GM12878 (cell line): ENCODE measurements around the gene PREP. TPM values are rescaled to one million over a fixed set of nuclear protein-coding genes. Genes with fewer than 3 reads are reported as not detected.

Source experiments
- ATAC-seq: fragments of 200-7000 bp; cut with Tn5 transposase; 3 replicates; pipeline ENCODE4 v1.9.1; 2020; ENCODE audit warnings: mild to moderate bottlenecking, moderate library complexity
- BruUV-seq: library from RNA; stranded (reverse); fragments of 400-500 nt; replicated peaks from 2 replicates; lab custom pipeline; 2021; lab: Mats Ljungman, UMichigan
- CTCF ChIA-PET: fragments of 300-600 bp; sonication (Branson Sonifier 250); formaldehyde crosslinking; extraction: SDS; loops from one replicate; lab custom pipeline; 2021; ENCODE audit warnings: inconsistent platforms; lab: Yijun Ruan, JAX
- POLR2A ChIA-PET: fragments of 350-600 bp; formaldehyde crosslinking; extraction: SDS; loops from one replicate; lab custom pipeline; 2021; ENCODE audit warnings: inconsistent platforms; lab: Charles Lee
- RAD21 ChIA-PET: fragments of 300-600 bp; sonication (Branson Sonifier 250); formaldehyde crosslinking; loops from one replicate; lab custom pipeline; 2023; ENCODE audit warnings: antibody characterized with exemption; ENCODE audit not compliant: unreplicated experiment; lab: Charles Lee
- SMC1A ChIA-PET: fragments of 300-600 bp; sonication (Branson Sonifier 250); formaldehyde crosslinking; loops from one replicate; lab custom pipeline; 2023; ENCODE audit not compliant: unreplicated experiment, uncharacterized antibody; lab: Charles Lee
- DNase-seq: peaks from one replicate; pipeline ENCODE4 v3.0.0-alpha.2; 2011; ENCODE audit warnings: low read depth, low spot score
- FAIRE-seq: peaks from 3 replicates; lab custom pipeline; 2011; peaks lifted over from hg19 to GRCh38; lab: Jason Lieb, UNC
- H2AFZ ChIP-seq: 2 replicates; pipeline ENCODE4 v1.6.0; 2011; ENCODE audit warnings: low read depth, low read length, control low read depth; ENCODE audit not compliant: control insufficient read depth
- H3K27ac ChIP-seq: 2 replicates; pipeline ENCODE4 v1.5.1; 2011; ENCODE audit warnings: control low read depth; ENCODE audit not compliant: control insufficient read depth, insufficient read depth
- H3K27me3 ChIP-seq, 2 experiments: replicated peaks in 1 of 2; 2 replicates each; pipeline versions ENCODE4 v1.6.0 to v1.6.1; 2011; ENCODE audit warnings: low read length in 1 of 2; ENCODE audit not compliant: control insufficient read depth in 2 of 2, insufficient read depth in 2 of 2
- H3K36me3 ChIP-seq, 2 experiments: 2 replicates each; pipeline ENCODE4 v1.5.1; 2011; ENCODE audit warnings: low read length in 1 of 2; ENCODE audit not compliant: control insufficient read depth in 2 of 2, insufficient read depth in 2 of 2
- H3K4me1 ChIP-seq: 2 replicates; pipeline ENCODE4 v1.6.1; 2011; ENCODE audit warnings: mild to moderate bottlenecking, low read length, moderate library complexity, mixed read lengths; ENCODE audit not compliant: control insufficient read depth, insufficient read depth
- H3K4me2 ChIP-seq: 2 replicates; pipeline ENCODE4 v1.6.0; 2011; ENCODE audit warnings: control low read depth; ENCODE audit not compliant: control insufficient read depth, insufficient read depth
- H3K4me3 ChIP-seq: fragments of 200-600 bp; sonication (generic); 2 replicates; pipeline ENCODE4 v1.5.1; 2016
- H3K79me2 ChIP-seq: 2 replicates; pipeline ENCODE4 v1.6.0; 2011; ENCODE audit warnings: low read length; ENCODE audit not compliant: control insufficient read depth, insufficient read depth
- H3K9ac ChIP-seq: 2 replicates; pipeline ENCODE4 v1.8.0; 2011; ENCODE audit warnings: low read length, control low read depth, mixed read lengths; ENCODE audit not compliant: control insufficient read depth, insufficient read depth
- H3K9me3 ChIP-seq: replicated peaks from 3 replicates; pipeline ENCODE4 v1.5.1; 2011; ENCODE audit warnings: mild to moderate bottlenecking, low read length; ENCODE audit not compliant: control insufficient read depth, insufficient read depth
- H4K20me1 ChIP-seq: 2 replicates; pipeline ENCODE4 v1.6.0; 2011; ENCODE audit not compliant: control insufficient read depth, insufficient read depth
- ASH2L ChIP-seq: fragments of 300-600, 200-600 bp; sonication (generic); IDR thresholded peaks from 2 replicates; pipeline ENCODE4 v1.6.1; 2017; ENCODE audit warnings: low read depth, mild to moderate bottlenecking, borderline replicate concordance
- KDM1A ChIP-seq: fragments of 200-600 bp; sonication (generic); IDR thresholded peaks from 2 replicates; pipeline ENCODE4 v1.6.1; 2016; ENCODE audit warnings: borderline replicate concordance
- SRF ChIP-seq, 2 experiments: IDR thresholded peaks; 2 replicates each; pipeline ENCODE4 v1.6.1; 2011; ENCODE audit warnings: low read depth in 2 of 2, low read length in 2 of 2, mild to moderate bottlenecking in 1 of 2, moderate library complexity in 1 of 2
- YY1 ChIP-seq: IDR thresholded peaks from 2 replicates; pipeline ENCODE4 v1.6.1; 2011; ENCODE audit warnings: low read depth, mild to moderate bottlenecking, low read length
- whole genome bisulfite sequencing: methylation state at CpG from one replicate; pipeline ENCODE4 v1.1.6; 2016; ENCODE audit warnings: low lambda C conversion rate; ENCODE audit not compliant: insufficient replicate concordance, insufficient coverage; ENCODE audit errors: missing lambda C conversion rate; 5-methylcytosine and 5-hydroxymethylcytosine counted together
- in situ Hi-C: fragments of 300-500 bp; cut with MboI; formaldehyde crosslinking; loops from 9 replicates; pipeline ENCODE4 v1.14.3; 2018; ENCODE audit warnings: mixed read lengths
- intact Hi-C: fragments of 100-400 bp; cut with micrococcal nuclease; formaldehyde crosslinking; loops from one replicate; pipeline ENCODE4 v1.14.2; 2022; ENCODE audit not compliant: unreplicated experiment
- polyA plus RNA-seq, 11 experiments: library from polyadenylated mRNA; depleted of rRNA in 4 of 11; unstranded in 6 of 11; stranded (reverse) in 5 of 11; fragments of >200 nt; fragmentation: Nextera tagmentation in 4 of 11; fragmentation: Illumina TruSeq in 1 of 11; extraction: Ambion mirVana in 4 of 11; extraction: Trizol in 1 of 11; gene quantifications; 1 replicate in 1 of 11; 2 replicates in 10 of 11; pipeline versions ENCODE4 v1.2.1 to v1.2.3, GENCODE V29; 2011 to 2016; ENCODE audit warnings: inconsistent platforms in 2 of 11, missing spikeins in 2 of 11, low read depth in 1 of 11
- total RNA-seq, 4 experiments: library from RNA; depleted of rRNA in 3 of 4; stranded (reverse); fragments of >200 nt in 3 of 4; fragmentation: Illumina TruSeq in 1 of 4; extraction: Trizol in 1 of 4; gene quantifications; 2 replicates each; pipeline versions ENCODE4 v1.2.1 to v1.2.3, GENCODE V29; 2013 to 2021
- TF ChIP-seq, protein P1 (sequence below): IDR thresholded peaks from 2 replicates; pipeline ENCODE4 v1.6.1; 2012; ENCODE audit warnings: low read depth, low read length, improper control_type of control experiment
- TF ChIP-seq, protein P2 (sequence below): IDR thresholded peaks from 2 replicates; pipeline ENCODE4 v1.6.1; 2012; ENCODE audit warnings: improper control_type of control experiment, low read depth, low read length; ENCODE audit not compliant: insufficient replicate concordance
- TF ChIP-seq, protein P3 (sequence below): fragments of 450-650 bp; IDR thresholded peaks from 2 replicates; pipeline ENCODE4 v1.6.1; 2017; ENCODE audit warnings: borderline replicate concordance

PREP gene
- total and polyA plus RNA-seq, 10 of the 15 experiments (the other 5 are each of a cell fraction or from before 2014, with no cell fraction given) = 6.5 to 33.6 (median 18.1) TPM

DNA sequence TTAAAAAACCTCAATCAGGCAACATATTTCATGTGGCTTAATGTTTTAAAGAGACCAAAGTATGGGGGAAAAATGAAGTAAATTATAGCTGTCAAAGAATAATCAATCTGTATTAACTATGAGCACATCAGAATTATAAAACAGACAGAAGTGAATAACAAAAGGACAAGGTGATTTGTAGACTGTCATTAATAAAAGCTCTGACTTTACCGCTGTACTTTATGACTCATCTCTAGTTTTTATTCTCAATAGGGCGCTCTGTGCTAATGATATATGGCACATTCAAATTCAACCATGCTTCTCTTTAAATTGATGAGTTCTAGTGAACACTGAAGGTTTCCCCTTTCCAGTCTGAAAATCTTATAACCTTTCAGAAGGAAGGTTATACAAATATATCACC, 72.0 kb downstream of the PREP start:
- Histone ChIP-seq H3K4me1 (no peaks in the 10 kb centered on the region), H2AFZ (no peak overlapping the region), H3K9me3 (no peaks in the 10 kb centered on the region), H3K4me2 (no peak overlapping the region), H3K27ac (no peak overlapping the region), H3K4me3 (no peak overlapping the region), H3K9ac (no peak overlapping the region)
- intact Hi-C loops = no loop called here
- DNase-seq (no peak), ATAC-seq (no peak), FAIRE-seq (no peak)
- ChIA-PET SMC1A (no interaction called here), RAD21 (no interaction called here)
- WGBS = 28% methylated on average over 2 of the region's 2 CpGs
- in situ Hi-C loops = no loop called here
- TF ChIP-seq, protein P1, sequence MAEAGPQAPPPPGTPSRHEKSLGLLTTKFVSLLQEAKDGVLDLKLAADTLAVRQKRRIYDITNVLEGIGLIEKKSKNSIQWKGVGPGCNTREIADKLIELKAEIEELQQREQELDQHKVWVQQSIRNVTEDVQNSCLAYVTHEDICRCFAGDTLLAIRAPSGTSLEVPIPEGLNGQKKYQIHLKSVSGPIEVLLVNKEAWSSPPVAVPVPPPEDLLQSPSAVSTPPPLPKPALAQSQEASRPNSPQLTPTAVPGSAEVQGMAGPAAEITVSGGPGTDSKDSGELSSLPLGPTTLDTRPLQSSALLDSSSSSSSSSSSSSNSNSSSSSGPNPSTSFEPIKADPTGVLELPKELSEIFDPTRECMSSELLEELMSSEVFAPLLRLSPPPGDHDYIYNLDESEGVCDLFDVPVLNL = no peak
- TF ChIP-seq SRF (IDR thresholded peaks at IDR 0.05; ENCODE audit: low read depth in 2 of 2, low read length in 2 of 2) = no peak
- no peak for TF ChIP-seq KDM1A
- TF ChIP-seq, protein P2, sequence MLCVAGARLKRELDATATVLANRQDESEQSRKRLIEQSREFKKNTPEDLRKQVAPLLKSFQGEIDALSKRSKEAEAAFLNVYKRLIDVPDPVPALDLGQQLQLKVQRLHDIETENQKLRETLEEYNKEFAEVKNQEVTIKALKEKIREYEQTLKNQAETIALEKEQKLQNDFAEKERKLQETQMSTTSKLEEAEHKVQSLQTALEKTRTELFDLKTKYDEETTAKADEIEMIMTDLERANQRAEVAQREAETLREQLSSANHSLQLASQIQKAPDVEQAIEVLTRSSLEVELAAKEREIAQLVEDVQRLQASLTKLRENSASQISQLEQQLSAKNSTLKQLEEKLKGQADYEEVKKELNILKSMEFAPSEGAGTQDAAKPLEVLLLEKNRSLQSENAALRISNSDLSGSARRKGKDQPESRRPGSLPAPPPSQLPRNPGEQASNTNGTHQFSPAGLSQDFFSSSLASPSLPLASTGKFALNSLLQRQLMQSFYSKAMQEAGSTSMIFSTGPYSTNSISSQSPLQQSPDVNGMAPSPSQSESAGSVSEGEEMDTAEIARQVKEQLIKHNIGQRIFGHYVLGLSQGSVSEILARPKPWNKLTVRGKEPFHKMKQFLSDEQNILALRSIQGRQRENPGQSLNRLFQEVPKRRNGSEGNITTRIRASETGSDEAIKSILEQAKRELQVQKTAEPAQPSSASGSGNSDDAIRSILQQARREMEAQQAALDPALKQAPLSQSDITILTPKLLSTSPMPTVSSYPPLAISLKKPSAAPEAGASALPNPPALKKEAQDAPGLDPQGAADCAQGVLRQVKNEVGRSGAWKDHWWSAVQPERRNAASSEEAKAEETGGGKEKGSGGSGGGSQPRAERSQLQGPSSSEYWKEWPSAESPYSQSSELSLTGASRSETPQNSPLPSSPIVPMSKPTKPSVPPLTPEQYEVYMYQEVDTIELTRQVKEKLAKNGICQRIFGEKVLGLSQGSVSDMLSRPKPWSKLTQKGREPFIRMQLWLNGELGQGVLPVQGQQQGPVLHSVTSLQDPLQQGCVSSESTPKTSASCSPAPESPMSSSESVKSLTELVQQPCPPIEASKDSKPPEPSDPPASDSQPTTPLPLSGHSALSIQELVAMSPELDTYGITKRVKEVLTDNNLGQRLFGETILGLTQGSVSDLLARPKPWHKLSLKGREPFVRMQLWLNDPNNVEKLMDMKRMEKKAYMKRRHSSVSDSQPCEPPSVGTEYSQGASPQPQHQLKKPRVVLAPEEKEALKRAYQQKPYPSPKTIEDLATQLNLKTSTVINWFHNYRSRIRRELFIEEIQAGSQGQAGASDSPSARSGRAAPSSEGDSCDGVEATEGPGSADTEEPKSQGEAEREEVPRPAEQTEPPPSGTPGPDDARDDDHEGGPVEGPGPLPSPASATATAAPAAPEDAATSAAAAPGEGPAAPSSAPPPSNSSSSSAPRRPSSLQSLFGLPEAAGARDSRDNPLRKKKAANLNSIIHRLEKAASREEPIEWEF = no peak
- TF ChIP-seq ASH2L = no peak
- TF ChIP-seq, protein P3, sequence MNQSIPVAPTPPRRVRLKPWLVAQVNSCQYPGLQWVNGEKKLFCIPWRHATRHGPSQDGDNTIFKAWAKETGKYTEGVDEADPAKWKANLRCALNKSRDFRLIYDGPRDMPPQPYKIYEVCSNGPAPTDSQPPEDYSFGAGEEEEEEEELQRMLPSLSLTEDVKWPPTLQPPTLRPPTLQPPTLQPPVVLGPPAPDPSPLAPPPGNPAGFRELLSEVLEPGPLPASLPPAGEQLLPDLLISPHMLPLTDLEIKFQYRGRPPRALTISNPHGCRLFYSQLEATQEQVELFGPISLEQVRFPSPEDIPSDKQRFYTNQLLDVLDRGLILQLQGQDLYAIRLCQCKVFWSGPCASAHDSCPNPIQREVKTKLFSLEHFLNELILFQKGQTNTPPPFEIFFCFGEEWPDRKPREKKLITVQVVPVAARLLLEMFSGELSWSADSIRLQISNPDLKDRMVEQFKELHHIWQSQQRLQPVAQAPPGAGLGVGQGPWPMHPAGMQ = no peak
- TF ChIP-seq YY1 = no peak
- TF ChIP-seq, all 136 proteins: peak for 0
- Histone ChIP-seq H3K36me3 (peaks cover 6 to 17% of the 10 kb centered on the region in 2 experiments), H3K79me2 (no peaks in the 10 kb centered on the region), H4K20me1 (no peaks in the 10 kb centered on the region), H3K27me3 (no peaks in the 10 kb centered on the region)
- CTCF ChIA-PET = interaction anchor here (0.9 kb wide), 1 partner anchor 13 kb away, joined by 3 read pairs; no protein-coding TSS in a partner anchor
- BruUV-seq = no TSS peak
- POLR2A ChIA-PET = no interaction called here
